H9 (cell line): ENCODE measurements around the gene LAMA3. TPM values are rescaled to one million over a fixed set of nuclear protein-coding genes. Genes with fewer than 3 reads are reported as not detected.

Experiments
- DNase-seq: peaks from one replicate; pipeline ENCODE4 v3.0.0-alpha.2; 2017
- H2AFZ ChIP-seq: one replicate; pipeline ENCODE4 v1.6.1; 2013; ENCODE audit warnings: mild to moderate bottlenecking, low read length, control low read depth, moderate library complexity
- H2AK5ac ChIP-seq: 2 replicates; pipeline ENCODE4 v1.6.1; 2013; ENCODE audit warnings: low read length, control low read depth, mixed read lengths; ENCODE audit not compliant: insufficient read length
- H2BK120ac ChIP-seq: one replicate; pipeline ENCODE4 v1.6.1; 2013; ENCODE audit warnings: low read depth, mild to moderate bottlenecking, low read length, control low read depth, inconsistent platforms; ENCODE audit not compliant: poor library complexity, severe bottlenecking
- H2BK12ac ChIP-seq: 2 replicates; pipeline ENCODE4 v1.6.1; 2013; ENCODE audit warnings: low read length, control low read depth, mixed read lengths, low read depth; ENCODE audit not compliant: insufficient read length
- H2BK15ac ChIP-seq: 2 replicates; pipeline ENCODE4 v1.6.1; 2013; ENCODE audit warnings: low read depth, low read length, control low read depth
- H2BK20ac ChIP-seq: one replicate; pipeline ENCODE4 v1.6.1; 2013; ENCODE audit warnings: low read depth, mild to moderate bottlenecking, low read length, control low read depth, inconsistent platforms; ENCODE audit not compliant: poor library complexity, severe bottlenecking
- H2BK5ac ChIP-seq: 2 replicates; pipeline ENCODE4 v1.6.1; 2013; ENCODE audit warnings: low read length, control low read depth, mixed read lengths; ENCODE audit not compliant: insufficient read length
- H3K14ac ChIP-seq: 2 replicates; pipeline ENCODE4 v1.6.1; 2013; ENCODE audit warnings: low read length, control low read depth; ENCODE audit not compliant: insufficient read depth
- H3K18ac ChIP-seq: 2 replicates; pipeline ENCODE4 v1.6.1; 2013; ENCODE audit warnings: low read depth, mild to moderate bottlenecking, mixed read lengths, low read length, control low read depth; ENCODE audit not compliant: insufficient read length
- H3K23ac ChIP-seq: 2 replicates; pipeline ENCODE4 v1.6.1; 2013; ENCODE audit warnings: low read length, control low read depth, mixed read lengths, low read depth; ENCODE audit not compliant: insufficient read length
- H3K23me2 ChIP-seq: 2 replicates; pipeline ENCODE4 v1.6.1; 2013; ENCODE audit warnings: low read depth, mild to moderate bottlenecking, mixed read lengths, low read length, control low read depth; ENCODE audit not compliant: insufficient read length, poor library complexity, severe bottlenecking
- H3K27ac ChIP-seq: 2 replicates; pipeline ENCODE4 v1.5.1; 2013; ENCODE audit warnings: low read length, control low read depth, mixed read lengths, low read depth; ENCODE audit not compliant: insufficient read length
- H3K27me3 ChIP-seq: 2 replicates; pipeline ENCODE4 v1.6.1; 2013; ENCODE audit warnings: low read length, control low read depth, inconsistent platforms; ENCODE audit not compliant: insufficient read depth
- H3K4ac ChIP-seq: 2 replicates; pipeline ENCODE4 v1.6.1; 2013; ENCODE audit warnings: low read depth, mild to moderate bottlenecking, control low read depth, inconsistent platforms, low read length, moderate library complexity
- H3K4me1 ChIP-seq: 2 replicates; pipeline ENCODE4 v1.6.1; 2013; ENCODE audit warnings: low read length, control low read depth, inconsistent platforms; ENCODE audit not compliant: insufficient read depth
- H3K4me2 ChIP-seq: 2 replicates; pipeline ENCODE4 v1.6.1; 2013; ENCODE audit warnings: low read length, control low read depth, mixed read lengths; ENCODE audit not compliant: insufficient read length, insufficient read depth
- H3K56ac ChIP-seq: 2 replicates; pipeline ENCODE4 v1.6.1; 2013; ENCODE audit warnings: low read depth, mild to moderate bottlenecking, mixed read lengths, low read length, control low read depth; ENCODE audit not compliant: insufficient read length
- H3K79me1 ChIP-seq: 2 replicates; pipeline ENCODE4 v1.6.1; 2013; ENCODE audit warnings: low read depth, mild to moderate bottlenecking, moderate library complexity, low read length, control low read depth, inconsistent platforms; ENCODE audit not compliant: insufficient read depth, poor library complexity, severe bottlenecking
- H3K79me2 ChIP-seq: 2 replicates; pipeline ENCODE4 v1.6.1; 2013; ENCODE audit warnings: low read length, control low read depth, inconsistent platforms; ENCODE audit not compliant: insufficient read depth
- H3K9ac ChIP-seq: 2 replicates; pipeline ENCODE4 v1.6.1; 2013; ENCODE audit warnings: low read length, control low read depth, mixed read lengths; ENCODE audit not compliant: insufficient read length; ENCODE audit errors: extremely low read depth
- H3K9me3 ChIP-seq: one replicate; pipeline ENCODE4 v1.6.1; 2013; ENCODE audit warnings: low read depth, low read length, inconsistent platforms; ENCODE audit not compliant: control insufficient read depth
- H3T11ph ChIP-seq: one replicate; pipeline ENCODE4 v1.6.1; 2013; ENCODE audit warnings: mild to moderate bottlenecking, low read length, control low read depth, inconsistent platforms
- H4K20me1 ChIP-seq: one replicate; pipeline ENCODE4 v1.6.1; 2013; ENCODE audit not compliant: control insufficient read depth, insufficient read length, insufficient read depth
- H4K5ac ChIP-seq: 2 replicates; pipeline ENCODE4 v1.6.1; 2013; ENCODE audit warnings: low read depth, mild to moderate bottlenecking, mixed read lengths, low read length, control low read depth; ENCODE audit not compliant: insufficient read length
- H4K8ac ChIP-seq: replicated peaks from 2 replicates; pipeline ENCODE4 v1.6.1; 2013; ENCODE audit warnings: low read length, control low read depth, mixed read lengths, low read depth; ENCODE audit not compliant: insufficient read length
- H4K91ac ChIP-seq: 2 replicates; pipeline ENCODE4 v1.6.1; 2013; ENCODE audit warnings: low read depth, mild to moderate bottlenecking, moderate library complexity, mixed read lengths, low read length, control low read depth; ENCODE audit not compliant: insufficient read length
- H3K27ac Mint-ChIP-seq, 3 experiments: 2 replicates in 2 of 3; 3 replicates in 1 of 3; pipeline ENCODE4 v1.8.0; 2020 to 2021; ENCODE audit warnings: mixed read lengths in 3 of 3, mild to moderate bottlenecking in 1 of 3, moderate library complexity in 1 of 3
- H3K27me3 Mint-ChIP-seq: 2 replicates; pipeline ENCODE4 v1.8.0; 2021; ENCODE audit warnings: low read depth, mild to moderate bottlenecking, moderate library complexity, mixed read lengths
- H3K36me3 Mint-ChIP-seq, 3 experiments: 2 replicates in 2 of 3; 3 replicates in 1 of 3; pipeline ENCODE4 v1.8.0; 2020 to 2021; ENCODE audit warnings: low read depth in 3 of 3, mixed read lengths in 3 of 3; ENCODE audit not compliant: insufficient read depth in 1 of 3
- H3K4me1 Mint-ChIP-seq, 2 experiments: 2 replicates each; pipeline ENCODE4 v1.8.0; 2020; ENCODE audit warnings: mixed read lengths in 2 of 2
- H3K4me3 Mint-ChIP-seq, 2 experiments: 2 replicates in 1 of 2; 3 replicates in 1 of 2; pipeline ENCODE4 v1.8.0; 2020 to 2021; ENCODE audit warnings: mild to moderate bottlenecking in 2 of 2, mixed read lengths in 2 of 2, moderate library complexity in 1 of 2
- H3K9me3 Mint-ChIP-seq, 2 experiments: 2 replicates in 1 of 2; 3 replicates in 1 of 2; pipeline ENCODE4 v1.8.0; 2020; ENCODE audit warnings: mild to moderate bottlenecking in 2 of 2, mixed read lengths in 2 of 2, moderate library complexity in 1 of 2
- CTCF ChIP-seq: fragments of 200-600 bp; sonication (generic); conservative IDR thresholded peaks from 3 replicates; pipeline ENCODE4 v1.8.0; 2021; ENCODE audit warnings: antibody characterized with exemption, mild to moderate bottlenecking
- WGBS: extraction: QIAGEN DNeasy Blood & Tissue Kit; methylation state at CpG from one replicate; pipeline ENCODE4 v1.1.7; 2013; ENCODE audit warnings: missing lambda C conversion rate, low lambda C conversion rate, mixed read lengths; ENCODE audit not compliant: insufficient read length; ENCODE audit errors: extremely low coverage; 5-methylcytosine and 5-hydroxymethylcytosine counted together
- total RNA-seq: library from RNA; stranded (reverse); gene quantifications from 2 replicates; pipeline ENCODE4 v1.2.1, GENCODE V29; 2021

LAMA3 gene
- total RNA-seq, 1 experiment from 2014 or later, result 0.33 TPM

GRCh38 chr18:23641143-23641720 lies 48.0 kb upstream of the LAMA3 start:
- Histone ChIP-seq H3K23ac (no peak overlapping the region), H4K8ac (no peak overlapping the region), H3K27ac (no peak overlapping the region), H3K79me2 (no peaks in the 10 kb centered on the region), H3K23me2 (no peaks in the 10 kb centered on the region), H2BK12ac (no peak overlapping the region), H3K4me2 (no peak overlapping the region), H2BK20ac (no peak overlapping the region), H3K79me1 (no peaks in the 10 kb centered on the region), H3K56ac (no peak overlapping the region), H3K9me3 (peaks cover 7% of the 10 kb centered on the region), H2BK120ac (no peak overlapping the region), H3K4ac (no peak overlapping the region), H3K18ac (no peak overlapping the region), H4K91ac (no peak overlapping the region), H4K5ac (no peak overlapping the region), H3T11ph (no peak overlapping the region), H2BK15ac (no peak overlapping the region), H3K27me3 (no peaks in the 10 kb centered on the region), H2AFZ (no peak overlapping the region), H3K9ac (no peak overlapping the region), H3K4me1 (no peaks in the 10 kb centered on the region), H2AK5ac (no peak overlapping the region), H2BK5ac (no peak overlapping the region), H3K14ac (no peak overlapping the region), H4K20me1 (no peaks in the 10 kb centered on the region)
- H3K4me3 Mint-ChIP-seq, result no peak overlapping the region
- no peak for DNase-seq
- no CpG with 5 or more reads among the region's 11 CpGs for WGBS
- H3K4me1 Mint-ChIP-seq, result 0 out of 4 replicates have a peak, but pooled peaks cover 0 to 5% of the 10 kb centered on the region in 2 experiments
- H3K36me3 Mint-ChIP-seq, result peaks cover 3 to 6% (median 6%) of the 10 kb centered on the region in 3 experiments; a peak in 6 of 7 replicates
- H3K27me3 Mint-ChIP-seq, result no peaks in the 10 kb centered on the region; the same call in 1 of the 2 replicates
- TF ChIP-seq CTCF, result no peak
- H3K9me3 Mint-ChIP-seq, result peaks cover 7 to 9% of the 10 kb centered on the region in 2 experiments; a peak in 3 of 5 replicates
- H3K27ac Mint-ChIP-seq, result no peak overlapping the region
